Fibroblast of skin of left quadriceps (primary cell): ENCODE measurements around the gene CNTROB.

Experiments used
- DNase-seq, 2 experiments: peaks; one replicate each; pipeline ENCODE4 v3.0.0-alpha.2; 2013; ENCODE audit warnings: low read depth in 2 of 2

The CNTROB gene

DNA sequence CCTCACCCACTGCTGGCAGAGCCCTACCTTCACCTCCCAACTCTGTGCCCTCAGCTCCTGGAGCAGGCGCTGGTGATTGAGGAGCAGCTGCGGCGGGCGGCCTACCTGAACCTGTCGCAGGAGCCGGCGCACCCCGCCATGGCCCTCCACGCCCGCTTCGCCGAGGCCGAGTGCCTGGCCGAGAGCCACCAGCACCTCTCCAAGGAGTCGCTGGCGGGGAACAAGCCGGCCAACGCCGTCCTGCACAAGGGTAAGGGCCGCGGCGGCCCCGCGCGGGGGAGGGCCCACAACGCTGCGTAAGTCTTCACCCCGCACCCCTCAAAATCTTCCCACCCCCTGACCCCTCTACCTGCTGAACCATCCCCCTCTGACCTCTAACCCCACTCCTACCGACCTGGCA is 22.9 kb upstream of the CNTROB start:
- no peak for DNase-seq

DNA sequence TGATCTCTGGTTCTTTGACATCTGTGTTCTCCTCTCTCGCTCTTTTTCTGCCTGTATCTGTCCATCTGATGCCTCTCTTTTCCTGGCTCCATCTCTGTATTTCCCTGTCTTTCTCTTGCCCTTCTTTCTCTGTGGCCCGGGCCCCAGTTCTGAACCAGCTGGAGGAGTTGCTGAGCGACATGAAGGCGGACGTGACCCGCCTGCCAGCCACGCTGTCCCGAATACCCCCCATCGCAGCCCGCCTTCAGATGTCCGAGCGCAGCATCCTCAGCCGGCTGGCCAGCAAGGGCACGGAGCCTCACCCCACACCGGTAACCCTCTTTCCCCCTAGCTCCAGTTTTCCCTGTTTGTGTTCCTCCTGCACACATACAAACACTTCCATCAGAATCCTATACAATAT is 21.7 kb upstream of the CNTROB start:
- no peak for DNase-seq

DNA sequence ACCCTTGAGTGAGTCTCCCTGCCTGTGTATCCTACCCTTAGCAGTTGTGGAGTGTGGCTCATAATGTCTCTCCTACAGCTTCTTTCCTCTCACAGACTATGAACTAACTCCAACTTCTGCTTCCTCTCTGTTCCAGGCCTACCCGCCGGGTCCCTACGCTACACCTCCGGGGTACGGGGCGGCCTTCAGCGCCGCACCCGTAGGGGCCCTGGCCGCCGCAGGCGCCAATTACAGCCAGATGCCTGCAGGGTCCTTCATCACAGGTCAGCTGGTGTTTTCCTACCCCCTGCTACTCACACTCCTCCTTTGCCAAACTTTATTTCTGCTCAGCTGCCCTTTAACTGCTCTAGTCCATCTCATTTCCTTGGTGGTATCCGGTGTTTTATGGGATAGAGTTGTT is 21.3 kb upstream of the CNTROB start:
- DNase-seq = no peak

DNA sequence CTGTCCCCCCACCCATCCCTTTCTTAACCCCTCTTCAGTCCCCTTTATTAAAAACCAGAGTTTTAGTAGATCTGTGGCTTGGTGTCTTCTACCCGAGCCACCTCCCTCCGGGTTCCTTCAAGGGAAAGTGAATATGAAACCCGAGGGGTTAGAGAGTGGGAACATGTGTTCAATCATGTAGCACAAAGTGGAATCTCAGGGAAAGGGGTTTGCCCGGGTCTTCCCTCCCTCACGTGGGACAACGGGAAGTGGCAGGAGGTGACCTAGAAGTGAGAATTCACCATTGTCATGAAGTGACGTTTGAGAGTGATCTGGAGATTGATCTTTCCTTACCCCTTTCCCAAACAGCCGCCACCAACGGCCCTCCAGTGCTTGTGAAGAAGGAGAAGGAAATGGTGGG is 20.9 kb upstream of the CNTROB start:
- no peak for DNase-seq

DNA sequence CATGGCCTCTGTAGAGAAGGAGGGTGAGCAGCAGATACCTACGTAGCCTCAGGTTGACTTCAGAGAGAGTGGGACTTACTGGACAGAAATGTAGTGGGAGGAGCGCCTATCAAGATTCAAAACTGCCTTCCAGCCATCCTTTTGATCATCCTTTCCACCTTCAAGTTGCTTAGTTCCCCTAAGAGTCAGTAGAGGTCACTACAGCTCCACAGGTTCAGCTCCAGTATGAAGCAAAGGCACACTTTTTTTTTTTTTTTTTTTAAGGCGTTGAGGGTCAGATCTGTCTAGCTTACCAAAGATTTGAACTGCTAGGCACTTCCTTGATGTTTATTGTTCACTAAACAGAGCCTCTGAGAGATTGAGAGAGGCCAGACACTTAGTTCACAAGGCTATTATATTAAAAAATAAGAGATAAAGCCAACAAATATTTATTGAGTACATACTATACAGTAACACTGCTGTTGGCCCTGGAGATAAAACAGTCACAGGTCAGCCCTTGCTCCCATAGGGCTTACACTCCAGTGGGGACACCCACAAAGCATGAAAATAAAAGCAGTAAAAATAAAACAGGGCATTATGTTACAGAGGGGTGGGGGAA is 19.0 kb upstream of the CNTROB start:
- DNase-seq = peak; percentile 49 to 52

DNA sequence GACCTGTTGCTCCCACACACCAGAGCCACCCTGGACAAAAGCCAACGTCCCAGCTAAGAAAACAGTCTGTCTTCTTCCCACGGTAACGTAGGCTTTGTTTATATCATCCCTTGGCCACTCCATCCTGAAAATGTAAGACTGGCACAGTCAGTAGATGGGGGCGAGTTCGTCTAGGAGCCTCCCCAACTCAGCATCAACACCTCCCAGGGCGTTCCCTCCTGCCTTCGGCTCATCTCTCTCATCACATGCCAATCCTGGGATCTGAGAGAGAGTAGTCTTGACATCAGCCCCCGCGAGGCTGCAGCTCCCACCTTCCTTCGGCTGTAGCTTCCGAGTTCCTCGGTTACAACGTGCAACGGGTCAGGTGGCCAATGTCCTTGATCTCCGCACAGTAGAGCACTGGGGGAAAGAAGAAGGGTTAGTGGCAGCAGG is 16.8 kb upstream of the CNTROB start:
- no peak for DNase-seq

DNA sequence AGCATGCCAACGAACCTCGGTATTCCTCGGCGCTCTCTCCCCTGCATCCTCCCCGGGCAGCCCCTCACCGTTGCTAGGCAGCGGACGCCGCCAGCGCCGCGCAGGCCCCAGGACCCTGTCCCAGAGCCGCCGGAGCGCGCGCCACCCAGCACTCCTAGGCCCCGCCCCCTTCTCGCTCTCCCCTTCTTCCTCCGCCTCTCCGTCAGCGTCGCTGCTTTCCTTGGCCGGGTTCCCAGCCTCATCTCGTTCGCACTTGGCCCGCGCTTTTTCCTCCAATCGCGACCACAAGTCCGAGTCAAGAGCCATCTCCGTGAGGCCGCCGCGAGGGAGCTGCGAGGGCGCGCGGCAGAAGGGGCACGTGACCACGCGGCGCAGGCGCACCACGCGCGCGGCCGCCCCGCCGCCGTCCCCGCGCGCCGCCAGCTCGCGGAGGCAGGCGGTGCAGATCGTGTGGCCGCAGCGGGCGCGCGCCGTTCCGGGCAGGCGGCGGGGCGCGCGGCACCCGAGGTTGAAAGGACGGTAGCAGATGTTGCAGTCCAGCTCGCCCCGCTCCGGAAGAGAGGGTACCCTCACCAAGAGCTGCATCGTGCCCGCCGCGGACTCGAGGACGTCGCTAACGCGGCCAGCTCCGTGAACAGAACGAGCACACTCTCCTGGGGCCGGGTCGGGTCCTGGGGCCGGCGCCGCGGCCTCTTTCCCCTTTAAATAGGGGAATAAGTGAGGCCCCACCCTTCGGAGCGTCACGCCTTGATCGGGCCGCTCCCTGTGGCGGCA is 16.2 kb upstream of the CNTROB start, which contains the start of gene RNF227:
RNF227 (minus strand) TSS at position 679 of the 774 bp plus-strand sequence; CDS start at position 585, 94 bp downstream.
- peak; percentile 96 for DNase-seq

DNA sequence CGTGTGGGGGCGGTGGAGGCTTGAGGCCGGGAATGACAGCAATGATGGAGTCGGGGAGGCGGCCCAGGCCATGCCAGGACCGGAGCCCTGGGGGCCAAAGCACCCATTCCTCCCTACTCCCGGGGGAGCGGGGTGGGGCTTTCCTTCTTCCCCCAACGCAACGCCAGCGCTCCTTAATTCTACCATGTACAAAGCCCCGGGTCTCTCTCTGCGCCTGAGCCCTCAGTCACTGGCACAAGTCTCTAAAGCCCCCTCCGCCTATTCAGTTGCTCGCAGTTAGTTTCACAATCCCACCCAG is 15.7 kb upstream of the CNTROB start:
- DNase-seq = no peak

DNA sequence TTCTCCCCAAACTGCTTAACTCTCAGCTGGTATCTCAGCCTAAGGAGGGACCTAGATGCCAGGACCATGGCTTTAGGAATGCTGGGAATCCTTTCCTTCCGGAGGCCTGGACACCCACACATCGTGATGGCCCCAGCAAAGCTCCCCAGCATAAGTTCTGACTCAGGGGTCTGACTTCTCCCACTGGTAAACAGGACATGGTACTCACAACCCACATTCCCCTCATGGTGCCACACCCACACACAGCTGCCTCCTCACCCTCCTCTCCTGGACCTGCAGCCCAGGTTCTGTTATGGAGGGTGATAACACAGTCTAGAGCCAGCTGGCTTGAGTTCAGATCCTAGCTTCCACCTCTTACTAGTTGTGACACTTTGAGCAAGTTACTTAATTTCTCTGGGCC is 15.2 kb upstream of the CNTROB start:
- DNase-seq = no peak

DNA sequence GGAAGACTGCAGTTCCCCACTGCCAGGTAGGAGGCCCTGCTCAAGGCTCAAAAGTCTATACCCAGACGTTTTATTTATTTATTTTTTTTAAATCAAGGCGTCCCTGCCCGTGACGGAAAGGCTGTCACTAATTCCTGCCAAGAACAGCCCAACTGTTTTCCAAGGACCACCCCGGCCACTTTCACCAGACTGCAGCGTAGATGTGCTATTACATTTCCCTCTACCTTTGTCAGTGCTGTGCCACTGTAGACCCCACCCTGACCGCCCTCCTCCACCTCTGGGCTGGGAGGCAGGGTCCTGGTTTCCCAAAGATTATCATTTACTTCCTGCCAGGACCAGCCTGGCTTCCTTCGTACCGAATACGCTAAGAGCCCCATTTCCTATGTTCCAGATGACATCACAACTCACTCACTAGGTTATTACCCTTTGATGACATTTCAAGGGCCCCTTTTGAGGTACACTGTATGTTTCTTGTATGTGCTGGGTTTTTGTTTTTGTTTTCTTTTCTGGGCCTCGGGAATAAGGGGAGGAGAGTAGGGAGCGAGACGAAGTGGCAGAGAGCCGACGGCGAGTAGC is 9.6 kb upstream of the CNTROB start:
- DNase-seq = no peak

DNA sequence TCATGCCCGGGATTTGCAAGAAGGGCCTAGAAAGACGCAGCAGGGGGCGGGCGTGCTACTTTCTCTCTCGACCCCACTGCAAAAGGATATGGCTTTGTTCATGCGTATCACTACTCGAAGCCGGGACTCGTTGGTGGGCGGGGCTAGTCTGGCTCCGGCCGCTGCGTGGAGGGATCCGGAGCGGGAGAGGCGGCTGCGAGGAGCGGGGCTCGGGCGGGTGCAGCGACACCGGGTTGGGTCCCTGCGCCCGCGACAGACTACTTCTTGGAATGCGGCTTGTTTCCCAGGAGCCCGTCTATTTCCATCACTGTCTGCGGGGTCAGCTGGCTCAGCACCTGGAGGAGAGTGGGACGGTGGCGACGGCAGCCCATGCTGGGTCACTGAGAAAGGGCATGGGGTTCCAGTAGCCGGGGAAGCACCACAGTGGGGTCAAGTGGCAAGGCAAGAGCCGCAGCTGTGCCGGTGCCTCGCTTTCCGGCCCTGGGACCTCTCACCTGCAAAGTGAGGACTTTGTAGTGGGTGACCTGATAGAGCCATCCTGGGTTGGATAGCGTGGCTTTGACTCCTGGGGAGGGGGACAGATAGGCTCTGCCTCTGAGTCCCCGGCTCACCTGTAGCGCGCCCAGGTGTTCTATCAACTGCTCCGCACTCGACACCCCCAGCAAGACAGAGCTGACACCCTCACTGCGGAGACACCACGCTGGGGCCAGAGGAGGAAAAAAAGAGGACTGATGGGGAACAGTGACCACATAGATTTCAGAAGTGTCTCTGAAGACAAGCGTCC is 9.0 kb upstream of the CNTROB start:
- peak; percentile 68 to 70 for DNase-seq

DNA sequence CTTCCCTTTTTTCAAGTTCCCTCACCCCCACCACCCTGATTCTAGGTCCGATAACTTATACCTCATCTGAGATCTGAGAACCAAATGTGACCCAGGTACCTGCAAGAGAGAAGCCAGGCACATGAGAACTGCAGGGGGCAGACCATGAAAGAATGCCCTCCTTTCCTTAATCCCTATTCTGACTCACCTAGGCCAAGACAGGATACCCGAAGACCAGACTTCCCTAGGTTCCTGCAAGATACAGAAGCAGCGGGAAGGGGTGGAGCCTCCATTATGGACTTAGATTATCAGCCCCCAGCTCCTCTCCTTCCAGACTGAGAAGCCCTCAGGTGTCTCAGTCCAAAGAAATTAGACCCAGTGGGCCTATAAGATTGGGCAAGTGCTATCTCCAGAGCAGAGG is 4.4 kb upstream of the CNTROB start:
- no peak for DNase-seq

DNA sequence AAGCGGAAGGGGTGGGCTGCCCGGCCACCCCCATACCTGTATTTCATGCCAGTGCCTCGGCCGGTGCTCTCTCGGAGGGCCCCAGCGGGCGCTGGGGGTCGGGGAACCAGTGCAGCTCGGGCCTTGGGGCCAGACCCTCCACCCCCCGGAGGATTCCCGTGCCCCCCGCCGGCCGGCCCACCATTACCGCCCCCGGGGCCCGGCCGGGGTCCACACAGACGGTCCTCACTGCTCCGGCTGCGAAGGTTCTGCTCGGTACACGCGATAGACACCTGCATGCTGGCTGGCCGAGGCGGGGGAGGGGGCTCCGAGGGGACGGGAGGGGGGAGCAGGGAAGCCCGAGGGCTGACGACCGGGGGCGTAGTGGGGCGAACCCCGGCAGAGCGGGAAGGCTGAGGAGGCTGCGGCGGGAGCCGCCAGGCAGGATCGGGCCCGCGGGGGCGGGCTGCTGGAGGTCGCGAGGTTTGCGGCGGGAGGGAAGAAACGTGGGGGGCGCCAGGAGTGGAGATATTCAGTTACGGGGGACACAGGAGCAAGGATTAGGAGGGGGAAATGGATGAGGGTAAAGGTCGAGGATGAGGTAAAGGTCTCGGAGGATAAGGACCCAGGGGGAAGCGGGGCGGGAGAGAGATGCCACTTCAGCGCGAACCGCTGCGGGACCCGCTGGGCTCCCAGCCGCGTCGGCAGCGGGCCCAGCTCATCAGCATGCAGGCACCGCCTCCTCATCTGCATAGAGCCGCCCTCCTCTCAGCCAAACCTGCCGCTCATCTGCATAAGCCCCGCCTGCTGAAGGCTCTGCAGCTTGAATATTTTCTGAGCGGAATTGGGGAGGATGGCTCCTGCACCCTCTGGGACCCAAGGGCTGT is 2.6 kb upstream of the CNTROB start, which contains the start of gene KCNAB3:
KCNAB3 (minus strand) TSS at position 699 of the 866 bp plus-strand sequence; CDS start at position 278, 421 bp downstream.
- peak; percentile 36 to 46 for DNase-seq

DNA sequence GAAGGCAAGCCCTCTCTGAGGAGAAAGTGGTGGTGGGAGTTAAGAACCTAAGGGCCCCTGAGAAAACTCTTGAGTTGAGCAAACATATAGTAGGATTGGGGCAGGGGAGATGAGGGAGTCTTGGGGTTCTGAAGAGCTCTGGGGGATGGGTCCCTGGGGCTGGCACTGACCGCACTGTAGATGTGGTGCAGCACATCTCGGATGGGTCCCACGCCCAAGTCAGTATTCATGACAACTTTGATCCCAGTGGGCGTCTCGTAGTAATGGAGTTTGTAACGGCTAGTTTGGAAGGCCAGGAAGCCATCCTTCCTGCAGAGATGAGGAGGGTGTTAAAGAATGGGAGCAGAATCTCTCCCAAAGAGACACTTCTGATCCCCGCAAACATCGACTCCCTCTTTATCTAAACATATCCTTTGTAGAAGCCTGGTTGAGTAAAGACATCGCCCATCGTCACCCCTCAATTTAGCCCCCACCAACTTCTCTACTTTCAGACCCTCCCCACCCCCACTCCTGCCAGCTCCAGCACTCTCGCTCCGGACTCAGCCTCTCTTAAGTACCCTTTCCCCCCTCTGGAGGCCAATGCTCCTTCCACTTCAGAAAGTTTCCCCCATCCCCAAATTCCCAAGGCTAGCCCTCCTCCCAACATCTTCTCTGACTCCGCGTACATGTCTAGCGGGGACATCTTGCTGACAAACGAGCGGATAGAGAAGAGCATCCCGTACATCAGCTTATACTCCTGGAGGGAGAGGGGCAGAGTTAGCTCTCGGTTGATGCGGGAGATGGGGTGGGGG is 970 bp upstream of the CNTROB start:
- no peak for DNase-seq

DNA sequence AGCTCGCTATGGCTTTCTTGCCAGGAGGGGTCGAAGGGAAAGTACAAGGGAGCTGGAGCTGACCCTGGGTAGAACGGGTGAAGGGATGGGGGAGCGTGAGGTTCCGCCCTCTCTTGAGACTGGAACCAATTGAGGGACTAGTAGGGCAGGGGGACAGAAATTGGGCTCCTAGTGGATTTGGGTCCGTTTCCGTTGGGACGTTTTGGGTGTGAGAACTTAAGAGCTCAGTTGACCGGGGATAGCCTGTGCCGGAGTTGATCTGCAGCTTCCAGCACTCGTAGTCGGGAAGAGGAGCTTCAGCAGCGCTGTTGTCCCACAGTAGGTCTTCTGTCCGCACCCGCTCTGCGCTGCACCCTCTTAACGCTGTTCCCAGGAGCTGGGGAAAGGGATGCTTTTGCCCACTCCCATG is 481 bp downstream of the CNTROB start:
- no peak for DNase-seq

DNA sequence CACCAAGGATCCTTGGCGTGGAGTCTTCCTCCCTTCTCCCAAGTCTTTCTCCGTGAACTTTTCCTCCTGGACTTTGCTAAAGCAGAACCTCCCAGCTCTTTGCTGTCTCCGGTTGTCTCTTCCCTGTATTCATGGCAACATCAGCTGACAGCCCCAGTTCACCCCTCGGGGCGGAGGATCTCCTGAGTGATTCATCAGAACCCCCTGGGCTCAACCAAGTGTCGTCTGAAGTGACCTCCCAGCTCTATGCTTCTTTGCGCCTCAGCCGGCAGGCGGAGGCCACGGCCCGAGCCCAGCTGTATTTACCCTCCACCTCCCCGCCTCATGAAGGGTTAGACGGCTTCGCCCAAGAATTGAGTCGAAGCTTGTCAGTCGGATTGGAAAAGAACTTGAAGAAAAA is 943 bp downstream of the CNTROB start:
- DNase-seq = no peak

DNA sequence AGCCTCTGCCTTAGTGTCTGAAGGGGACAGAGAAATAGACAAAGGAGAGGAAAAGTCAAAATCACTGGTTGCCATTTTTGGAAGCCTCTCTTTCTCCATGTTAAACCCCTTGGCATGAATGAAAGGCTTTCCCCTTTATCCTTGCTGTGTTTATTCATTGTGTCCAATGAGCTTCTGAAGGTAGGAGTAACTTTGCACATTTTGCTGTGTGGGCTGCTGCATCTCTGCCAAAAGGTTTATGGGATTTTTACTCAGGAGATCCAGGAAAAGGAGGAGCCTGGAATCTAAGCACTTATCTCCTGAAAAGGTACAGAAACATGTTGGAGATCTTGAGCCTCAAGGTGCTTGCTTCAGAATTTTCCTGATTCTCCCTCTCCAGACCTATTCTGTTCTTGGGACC is 3.9 kb downstream of the CNTROB start:
- DNase-seq = no peak

DNA sequence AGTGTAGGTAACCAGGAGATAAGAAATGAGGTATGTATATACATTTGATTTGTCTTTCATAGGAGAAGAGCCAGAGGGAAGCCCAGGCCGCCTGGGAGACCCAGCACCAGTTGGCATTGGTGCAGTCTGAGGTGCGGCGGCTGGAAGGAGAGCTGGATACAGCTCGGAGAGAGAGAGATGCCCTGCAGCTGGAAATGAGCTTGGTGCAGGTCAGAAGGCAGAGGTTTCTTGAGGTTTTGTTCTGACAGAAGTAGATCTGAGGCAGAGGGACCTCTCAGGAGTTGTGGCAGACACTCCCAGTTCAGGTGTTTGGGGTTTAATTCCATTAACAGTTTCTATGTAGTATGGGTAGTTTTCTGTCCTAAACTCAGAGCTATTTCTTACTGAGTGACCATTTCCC is 8.0 kb downstream of the CNTROB start:
- no peak for DNase-seq

DNA sequence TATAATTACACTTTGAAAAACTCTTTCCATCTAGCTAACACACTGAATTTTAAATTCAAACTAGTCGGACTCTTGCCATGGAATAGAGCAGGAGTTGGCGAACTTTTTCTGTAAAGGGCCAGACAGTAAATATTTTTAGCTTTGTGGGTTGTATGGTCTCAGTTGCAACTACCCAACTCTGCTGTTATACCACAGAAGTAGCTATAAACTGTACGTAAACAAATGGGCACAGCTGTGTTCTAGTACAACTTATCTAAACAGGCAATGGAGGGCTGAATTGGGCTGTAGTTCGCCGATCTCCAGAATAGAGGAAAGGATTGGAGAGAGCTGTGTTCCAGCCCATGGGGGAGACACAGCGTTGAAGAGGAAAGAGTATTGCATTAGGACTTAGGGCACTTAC is 8.7 kb downstream of the CNTROB start:
- no peak for DNase-seq

DNA sequence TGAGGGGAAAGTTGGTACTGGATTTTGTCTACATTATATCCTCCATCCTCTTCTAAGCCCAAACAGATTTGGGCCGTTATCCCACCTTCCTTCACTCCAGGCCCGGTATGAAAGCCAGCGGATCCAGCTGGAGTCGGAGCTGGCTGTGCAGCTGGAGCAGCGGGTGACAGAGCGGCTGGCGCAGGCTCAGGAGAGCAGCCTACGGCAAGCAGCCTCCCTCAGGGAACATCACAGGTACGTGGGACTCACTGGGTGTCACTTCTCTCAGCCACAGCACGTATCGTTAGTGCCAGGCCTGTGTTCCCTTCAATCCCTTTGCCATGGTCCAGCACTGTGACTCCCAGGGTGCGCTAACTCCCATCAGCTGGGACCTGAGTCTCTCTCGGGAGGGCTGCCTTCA is 11.3 kb downstream of the CNTROB start:
- no peak for DNase-seq

DNA sequence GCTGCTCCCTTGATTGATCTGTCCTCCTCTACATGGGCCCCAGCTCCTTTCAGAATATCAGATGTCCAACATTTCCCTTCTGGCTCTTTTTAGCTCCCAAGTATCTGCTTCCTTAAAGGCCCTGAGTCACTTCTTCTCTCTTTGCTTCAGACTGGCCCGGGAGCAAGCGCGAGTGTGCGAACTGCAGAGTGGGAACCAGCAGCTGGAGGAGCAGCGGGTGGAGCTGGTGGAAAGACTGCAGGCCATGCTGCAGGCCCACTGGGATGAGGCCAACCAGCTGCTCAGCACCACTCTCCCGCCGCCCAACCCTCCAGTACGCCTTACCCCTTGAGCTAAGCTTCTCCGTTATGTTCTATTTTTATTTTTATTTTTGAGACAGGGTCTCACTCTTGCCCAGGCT is 12.3 kb downstream of the CNTROB start:
- DNase-seq = no peak
